ENCODE results near the gene OR10G3. TPM values are rescaled to one million over a fixed set of nuclear protein-coding genes. Genes with fewer than 3 reads are reported as not detected.
"Not testable (repeated sequence)": the region's sequence is repeated elsewhere in the genome, so short reads cannot be mapped to it uniquely, and the experiment has no call there.

Gene OR10G3
- not detected in 3 replicates for total RNA-seq
- long read RNA-seq, result 0 reads

GRCh38 chr14:21579976-21580375 lies at the start of gene OR10G3:
OR10G3 (minus strand) TSS chr14:21580076; CDS start chr14:21570744, 9,332 bp downstream.
- Mint-ChIP-seq H3K4me1 (ENCODE audit: low read depth) (no peaks in the 10 kb centered on the region), H3K27me3 (ENCODE audit: low read depth) (peaks cover 34% of the 10 kb centered on the region), H3K36me3 (ENCODE audit: low read depth) (no peaks in the 10 kb centered on the region), H3K4me3 (ENCODE audit: unreplicated experiment) (no peak within 1 kb of the TSS), H3K9me3 (ENCODE audit: low read depth) (no peaks in the 10 kb centered on the region), H3K27ac (ENCODE audit: unreplicated experiment) (no peak within 1 kb of the TSS)
- no peak for DNase-seq (ENCODE audit: low spot score)
- no peak for TF ChIP-seq CTCF (IDR thresholded peaks at IDR 0.05)

- Mint-ChIP-seq H3K27me3 (ENCODE audit: low read depth) (peaks cover 9% of the 10 kb centered on the region), H3K4me3 (ENCODE audit: unreplicated experiment) (no peak overlapping the region), H3K27ac (ENCODE audit: unreplicated experiment) (no peak overlapping the region), H3K4me1 (ENCODE audit: low read depth) (no peaks in the 10 kb centered on the region), H3K9me3 (ENCODE audit: low read depth) (no peaks in the 10 kb centered on the region), H3K36me3 (ENCODE audit: low read depth) (no peaks in the 10 kb centered on the region)
- no peak for TF ChIP-seq CTCF (IDR thresholded peaks at IDR 0.05)
- DNase-seq (ENCODE audit: low spot score), result no peak
These were observed 46.8 kb upstream of the OR10G3 start for GRCh38 chr14:21626491-21627230.

GRCh38 chr14:21617614-21618013 lies 37.7 kb upstream of the OR10G3 start:
- no peak for DNase-seq (ENCODE audit: low spot score)
- Mint-ChIP-seq H3K9me3 (ENCODE audit: low read depth) (peaks cover 9% of the 10 kb centered on the region), H3K36me3 (ENCODE audit: low read depth) (no peaks in the 10 kb centered on the region), H3K27ac (ENCODE audit: unreplicated experiment) (no peak overlapping the region), H3K27me3 (ENCODE audit: low read depth) (peaks cover 7% of the 10 kb centered on the region), H3K4me3 (ENCODE audit: unreplicated experiment) (no peak overlapping the region), H3K4me1 (ENCODE audit: low read depth) (no peaks in the 10 kb centered on the region)
- no peak for TF ChIP-seq CTCF (IDR thresholded peaks at IDR 0.05)

- no peaks in the 10 kb centered on the region for H3K36me3 Mint-ChIP-seq (ENCODE audit: low read depth)
- peaks cover 6% of the 10 kb centered on the region for H3K9me3 Mint-ChIP-seq (ENCODE audit: low read depth)
- no peak overlapping the region for H3K4me3 Mint-ChIP-seq (ENCODE audit: unreplicated experiment)
- no peak for TF ChIP-seq CTCF (IDR thresholded peaks at IDR 0.05)
- no peaks in the 10 kb centered on the region for H3K4me1 Mint-ChIP-seq (ENCODE audit: low read depth)
- no peak overlapping the region for H3K27ac Mint-ChIP-seq (ENCODE audit: unreplicated experiment)
- DNase-seq (ENCODE audit: low spot score), result no peak
- peaks cover 10% of the 10 kb centered on the region for H3K27me3 Mint-ChIP-seq (ENCODE audit: low read depth)
These were observed 34.4 kb upstream of the OR10G3 start for GRCh38 chr14:21614240-21614639.

GRCh38 chr14:21612324-21612723 lies 32.4 kb upstream of the OR10G3 start:
- Mint-ChIP-seq H3K4me1 (ENCODE audit: low read depth) (no peaks in the 10 kb centered on the region), H3K27ac (ENCODE audit: unreplicated experiment) (no peak overlapping the region), H3K36me3 (ENCODE audit: low read depth) (no peaks in the 10 kb centered on the region), H3K9me3 (ENCODE audit: low read depth) (peaks cover 6% of the 10 kb centered on the region), H3K4me3 (ENCODE audit: unreplicated experiment) (no peak overlapping the region), H3K27me3 (ENCODE audit: low read depth) (peaks cover 16% of the 10 kb centered on the region)
- TF ChIP-seq CTCF (IDR thresholded peaks at IDR 0.05), result no peak
- no peak for DNase-seq (ENCODE audit: low spot score)

- not testable (repeated sequence) for H3K4me3 Mint-ChIP-seq (ENCODE audit: unreplicated experiment); DNase-seq (ENCODE audit: low spot score); H3K9me3 Mint-ChIP-seq (ENCODE audit: low read depth); H3K27ac Mint-ChIP-seq (ENCODE audit: unreplicated experiment); H3K4me1 Mint-ChIP-seq (ENCODE audit: low read depth); H3K36me3 Mint-ChIP-seq (ENCODE audit: low read depth)
- H3K27me3 Mint-ChIP-seq (ENCODE audit: low read depth), result peaks cover 21% of the 10 kb centered on the region
These were observed 22.3 kb upstream of the OR10G3 start for GRCh38 chr14:21602181-21602580.

Measured in chondrocyte (in vitro differentiated cells).